Raji (cell line): ENCODE data around the gene DOHH.

Source experiments
- POLR2A ChIP-seq: IDR thresholded peaks from 2 replicates; pipeline ENCODE4 v1.6.1; 2011; ENCODE audit warnings: low read depth, low read length, control low read depth; ENCODE audit not compliant: insufficient read depth

DOHH gene

DNA sequence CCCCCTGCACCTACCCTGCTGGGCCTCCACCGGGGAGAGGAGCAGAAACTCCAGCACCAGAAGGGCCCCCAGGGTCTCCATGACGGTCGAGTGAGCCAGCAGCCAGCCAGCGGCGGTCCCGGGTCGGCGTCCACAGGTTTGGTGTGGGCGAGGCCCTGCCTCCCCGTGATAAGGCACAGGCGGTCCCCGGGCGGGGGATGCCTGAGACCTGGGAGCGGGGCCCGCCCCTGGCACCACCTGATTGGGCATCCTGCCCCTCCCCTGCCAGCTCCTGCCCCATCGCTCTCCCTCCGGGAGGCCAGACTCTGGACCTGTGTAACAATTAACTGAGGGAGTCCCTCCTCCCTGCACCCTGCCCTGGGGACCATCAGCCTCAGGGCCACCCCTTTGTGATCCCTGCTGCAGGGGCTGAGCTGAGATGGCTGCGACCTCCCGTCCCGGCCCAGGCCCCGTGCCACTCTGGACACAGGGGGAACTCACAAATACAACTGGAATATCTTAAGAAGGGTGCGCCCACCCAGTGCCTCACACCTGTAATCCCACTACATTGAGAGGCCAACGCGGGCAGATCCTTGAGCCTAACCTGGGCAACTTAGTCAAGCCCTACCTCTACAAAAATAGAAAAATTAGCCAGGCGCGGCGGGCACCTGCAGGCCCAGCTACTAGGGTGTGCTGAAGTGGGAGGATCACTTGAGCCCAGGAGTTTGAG lies 19.9 kb downstream of the DOHH start, which contains the start of gene SMIM24:
Gene SMIM24, minus strand, starts transcription at position 143 of the 709 bp plus-strand sequence. Its CDS starts 62 bp downstream, at position 81.
- TF ChIP-seq POLR2A = no peak

DNA sequence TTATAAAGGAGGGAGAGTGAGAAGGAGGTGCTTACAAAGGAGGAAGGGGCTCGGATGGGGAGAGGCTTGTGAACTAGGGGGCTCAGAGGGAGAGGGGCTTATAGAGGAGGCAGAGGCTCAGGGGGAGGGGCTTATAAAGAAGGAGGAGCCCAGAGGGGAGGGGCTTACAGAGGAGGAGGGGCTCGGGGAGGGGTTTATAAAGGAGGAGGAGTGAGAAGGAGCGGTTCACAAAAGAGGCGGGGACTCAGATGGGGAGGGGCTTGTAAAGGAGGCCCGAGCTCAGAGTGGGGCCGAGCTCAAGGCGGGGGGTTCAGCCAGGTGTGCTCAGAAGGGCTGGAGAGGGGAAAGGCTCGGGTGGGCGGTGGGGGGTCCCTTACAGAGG lies 20.6 kb downstream of the DOHH start:
- TF ChIP-seq POLR2A = no peak

DNA sequence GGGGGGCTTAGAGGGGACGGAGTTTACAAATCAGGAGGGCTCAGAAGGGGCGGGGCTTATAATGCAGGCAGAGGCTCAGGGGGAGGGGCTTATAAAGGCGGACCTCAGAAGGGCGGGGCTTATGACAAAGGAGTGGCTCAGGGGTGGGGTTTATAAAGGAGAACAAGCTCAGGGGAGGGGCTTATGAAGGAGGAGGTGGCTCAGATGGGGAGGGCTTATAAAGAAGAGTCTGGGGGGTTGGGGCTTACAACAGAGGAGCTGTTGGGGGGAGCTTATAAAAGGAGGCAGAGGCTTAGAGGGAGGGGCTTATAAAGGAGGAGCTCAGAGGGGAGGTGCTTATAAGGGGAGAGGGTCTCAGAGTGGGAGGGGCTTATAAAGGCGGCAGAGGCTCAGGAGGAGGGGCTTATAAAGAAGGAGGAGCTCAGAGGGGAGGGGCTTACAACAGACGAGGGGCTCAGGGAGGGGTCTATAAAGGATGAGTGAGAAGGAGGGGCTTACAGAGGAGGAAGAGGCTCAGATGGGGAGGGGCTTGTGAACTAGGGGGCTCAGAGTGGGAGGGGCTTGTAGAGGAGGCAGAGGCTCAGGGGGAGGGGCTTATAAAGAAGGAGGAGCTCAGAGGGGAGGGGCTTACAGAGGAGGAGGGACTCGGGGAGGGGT lies 21.2 kb downstream of the DOHH start:
- TF ChIP-seq POLR2A = no peak

DNA sequence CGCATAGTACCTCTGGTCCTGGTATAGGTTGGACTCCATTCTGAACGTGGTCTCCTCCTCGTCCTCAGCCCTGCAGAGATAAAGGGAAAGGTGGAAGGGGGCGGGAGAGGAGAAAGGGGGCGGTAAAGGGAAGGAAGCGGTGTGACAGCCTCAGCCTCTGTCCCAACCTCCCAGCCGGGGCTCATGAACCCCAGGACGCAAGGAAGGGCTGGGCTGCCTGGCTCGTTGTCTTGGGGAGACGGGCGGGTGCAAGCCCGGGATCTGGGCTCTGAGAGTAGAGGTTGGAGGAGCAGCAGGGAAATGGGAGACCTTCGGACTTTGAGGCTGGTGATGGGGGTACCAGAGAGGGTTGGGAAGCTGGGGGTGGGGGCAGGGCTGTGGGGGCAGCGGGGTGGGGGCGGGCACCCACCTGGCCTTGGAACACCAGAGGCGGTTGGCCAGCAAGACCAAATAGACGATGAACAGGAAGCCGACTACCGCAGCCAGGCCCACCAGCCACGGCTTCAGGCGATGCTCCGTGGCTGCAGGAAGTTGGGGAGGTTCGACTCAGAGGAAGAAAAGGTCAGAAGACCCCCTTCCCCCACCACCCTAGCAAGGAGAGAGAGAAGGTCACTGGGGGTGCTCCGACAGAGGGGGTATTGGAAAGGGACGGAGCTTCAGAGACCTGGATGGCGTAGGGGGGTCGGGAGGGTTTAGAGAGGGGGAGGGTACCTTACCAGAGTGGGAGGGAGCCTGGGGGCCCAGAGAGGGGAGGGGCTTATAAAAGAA lies 21.9 kb downstream of the DOHH start:
- no peak for TF ChIP-seq POLR2A

DNA sequence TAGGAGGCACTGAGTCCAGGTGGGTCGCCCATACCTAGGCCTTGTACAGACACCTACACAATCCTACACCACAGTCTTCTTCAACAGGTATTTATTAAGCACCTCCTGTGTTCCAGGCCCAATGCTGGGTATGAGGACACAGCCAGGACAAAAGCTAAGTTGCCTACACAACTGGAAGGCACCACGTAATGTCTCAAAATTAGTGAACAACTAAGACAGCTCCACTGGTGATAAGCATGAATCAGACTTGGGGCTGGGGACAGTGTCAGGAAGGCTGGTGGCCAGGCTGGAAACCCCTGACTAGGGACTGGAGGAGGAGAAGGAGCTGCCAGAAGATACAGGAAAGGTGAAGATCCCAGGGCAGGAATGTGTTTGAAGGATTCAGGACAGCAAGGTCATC lies 22.5 kb downstream of the DOHH start:
- no peak for TF ChIP-seq POLR2A

DNA sequence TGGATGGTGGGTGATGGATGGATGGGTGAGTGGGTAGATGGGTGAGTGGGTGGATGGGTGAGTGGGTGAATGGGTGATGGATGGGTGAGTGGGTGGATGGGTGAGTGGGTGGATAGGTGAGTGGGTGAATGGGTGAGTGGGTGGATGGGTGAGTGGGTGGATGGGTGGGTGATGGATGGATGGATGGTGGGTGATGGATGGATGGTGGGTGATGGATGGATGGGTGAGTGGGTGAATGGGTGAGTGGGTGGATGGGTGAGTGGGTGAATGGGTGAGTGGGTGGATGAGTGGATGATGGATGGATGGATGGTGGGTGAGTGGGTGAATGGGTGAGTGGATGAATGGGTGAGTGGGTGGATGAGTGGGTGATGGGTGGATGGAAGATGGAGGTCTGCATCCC lies 23.0 kb downstream of the DOHH start:
- TF ChIP-seq POLR2A = no peak

DNA sequence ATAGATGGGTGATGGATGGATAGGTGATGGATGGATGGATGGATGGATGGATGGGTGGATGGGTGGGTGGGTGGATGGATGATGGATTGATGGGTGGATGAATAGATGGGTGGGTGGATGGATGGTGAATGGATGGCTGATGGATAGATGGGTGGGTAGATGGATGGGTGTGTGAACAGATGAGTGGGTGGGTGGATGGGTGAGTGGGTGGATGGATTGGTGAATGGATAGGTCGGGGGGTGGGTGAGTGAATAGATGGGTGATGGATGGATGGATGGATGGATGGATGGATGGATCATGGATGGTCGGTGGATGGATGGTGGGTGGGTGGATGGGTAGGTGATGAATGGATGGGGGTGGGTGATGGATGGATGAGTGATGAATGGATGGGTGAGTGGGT lies 23.6 kb downstream of the DOHH start:
- no peak for TF ChIP-seq POLR2A

DNA sequence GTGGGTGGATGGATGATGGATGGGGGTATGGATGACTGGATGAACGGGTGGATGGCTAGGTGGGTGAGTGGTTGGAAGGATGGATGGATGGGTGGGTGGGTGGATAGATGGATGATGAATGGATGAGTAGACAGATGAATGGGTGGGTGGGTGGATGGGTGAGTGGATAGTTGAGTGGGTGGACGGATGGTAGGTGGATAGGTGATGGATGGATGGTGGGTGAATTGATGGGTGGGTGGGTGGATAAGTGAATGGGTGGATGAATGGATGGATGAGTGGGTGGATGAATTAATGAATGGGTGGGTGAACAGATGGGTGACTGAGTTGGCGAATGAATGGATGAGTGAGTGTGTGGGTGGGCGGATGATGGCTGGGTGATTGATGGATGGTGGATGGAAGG lies 25.0 kb downstream of the DOHH start:
- no peak for TF ChIP-seq POLR2A

DNA sequence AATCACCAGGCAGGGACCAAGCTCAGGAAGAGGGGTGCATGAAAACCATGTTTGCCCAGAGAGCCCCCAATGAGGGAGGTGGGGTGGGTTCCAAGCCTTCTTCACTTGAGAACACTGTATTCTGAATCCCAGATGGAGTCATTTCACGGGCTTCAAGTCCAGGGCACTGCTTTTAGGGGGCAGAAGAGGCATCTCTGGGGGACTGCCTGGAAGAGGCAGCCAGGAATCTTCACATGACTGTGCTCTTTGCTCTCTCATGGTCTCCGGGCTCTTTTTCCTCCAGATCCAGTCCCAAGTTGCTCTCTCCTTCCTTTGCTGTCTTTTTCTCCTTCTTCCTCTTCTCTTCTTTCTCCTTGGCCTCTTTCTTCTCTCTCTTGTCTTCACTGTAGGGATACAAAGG lies 25.9 kb downstream of the DOHH start:
- TF ChIP-seq POLR2A = no peak

DNA sequence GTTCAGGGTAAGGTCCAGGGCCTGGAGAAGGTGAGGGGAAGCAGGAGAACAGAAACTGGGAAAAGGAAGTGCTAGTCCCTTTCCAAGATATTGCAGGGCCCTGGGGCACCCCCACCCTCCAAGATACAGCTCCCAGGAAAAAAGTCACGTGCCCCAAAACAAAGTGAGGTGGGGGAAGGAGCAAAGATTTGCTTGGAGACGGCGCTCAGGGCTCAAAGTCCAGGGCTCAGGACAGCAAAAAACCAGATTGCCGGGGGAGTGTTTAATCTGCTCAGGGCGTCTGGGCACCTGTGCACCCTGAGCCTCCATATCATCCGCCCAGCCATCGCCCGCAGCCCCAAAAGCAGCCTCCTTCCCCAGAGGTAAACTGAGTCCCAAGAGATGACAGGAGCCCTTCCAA lies 26.5 kb downstream of the DOHH start:
- no peak for TF ChIP-seq POLR2A

DNA sequence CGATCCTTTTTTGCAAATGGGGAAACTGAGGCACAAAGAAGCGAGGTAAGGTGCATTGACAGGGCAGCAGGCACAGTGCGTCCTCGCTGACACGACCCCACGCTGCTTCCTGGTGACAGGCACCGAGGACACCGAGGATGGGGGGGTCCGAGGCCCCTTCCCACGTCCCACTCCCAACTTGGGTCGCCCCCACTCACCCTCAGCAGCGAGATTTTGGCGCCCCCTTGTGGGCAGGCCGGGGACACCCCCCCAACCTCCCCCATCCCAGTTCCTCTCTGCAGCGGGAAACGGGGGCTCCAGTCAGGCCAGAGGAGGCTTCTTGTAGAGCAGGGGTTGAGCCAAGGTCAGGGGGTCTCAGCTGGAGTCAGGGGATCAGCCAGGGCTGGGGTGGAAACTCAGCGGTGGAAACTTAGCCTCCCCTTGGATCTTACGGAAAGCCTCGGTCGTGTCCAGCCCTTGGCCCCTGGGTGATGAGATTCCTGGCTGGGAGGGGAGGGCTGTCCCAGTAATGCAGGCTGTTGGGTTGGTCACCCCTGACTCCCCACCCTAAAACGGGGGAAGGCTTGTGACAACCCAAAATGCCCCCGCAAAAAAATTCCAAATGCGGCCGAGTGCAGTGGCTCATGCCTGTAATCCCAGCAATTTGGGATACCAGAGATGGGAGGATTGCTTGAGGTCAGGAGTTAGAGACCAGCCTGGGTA lies 28.4 kb downstream of the DOHH start:
- TF ChIP-seq POLR2A = no peak

DNA sequence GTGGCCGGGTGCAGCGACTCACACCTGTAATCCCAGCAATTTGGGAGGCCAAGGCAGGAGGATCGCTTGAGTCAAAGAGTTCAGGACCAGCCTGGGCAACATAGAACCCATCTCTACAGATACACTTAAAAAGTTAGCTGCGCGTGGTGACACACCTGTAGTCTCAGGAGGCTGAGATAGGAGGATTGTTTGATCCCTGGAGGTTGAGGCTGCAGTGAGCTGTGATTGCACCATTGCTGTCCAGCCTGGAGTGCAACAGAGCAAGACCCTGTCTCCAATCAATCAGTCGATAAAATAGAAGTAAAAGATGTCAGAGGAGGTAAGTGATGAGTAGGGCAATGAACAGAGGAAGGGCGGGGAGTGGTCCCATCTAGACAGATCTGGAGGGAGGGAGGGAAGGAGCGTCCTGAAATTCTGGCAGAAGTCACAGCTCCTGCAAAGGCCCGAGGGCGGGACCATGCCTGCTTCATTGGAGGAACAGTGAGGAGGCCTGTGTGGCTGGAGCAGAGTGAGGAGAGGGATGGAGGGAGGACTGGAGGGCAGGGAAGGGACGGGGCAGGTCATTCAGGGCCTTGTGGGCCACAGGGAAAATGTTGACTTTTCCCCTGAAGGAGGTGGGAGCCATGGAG lies 29.9 kb downstream of the DOHH start:
- no peak for TF ChIP-seq POLR2A

DNA sequence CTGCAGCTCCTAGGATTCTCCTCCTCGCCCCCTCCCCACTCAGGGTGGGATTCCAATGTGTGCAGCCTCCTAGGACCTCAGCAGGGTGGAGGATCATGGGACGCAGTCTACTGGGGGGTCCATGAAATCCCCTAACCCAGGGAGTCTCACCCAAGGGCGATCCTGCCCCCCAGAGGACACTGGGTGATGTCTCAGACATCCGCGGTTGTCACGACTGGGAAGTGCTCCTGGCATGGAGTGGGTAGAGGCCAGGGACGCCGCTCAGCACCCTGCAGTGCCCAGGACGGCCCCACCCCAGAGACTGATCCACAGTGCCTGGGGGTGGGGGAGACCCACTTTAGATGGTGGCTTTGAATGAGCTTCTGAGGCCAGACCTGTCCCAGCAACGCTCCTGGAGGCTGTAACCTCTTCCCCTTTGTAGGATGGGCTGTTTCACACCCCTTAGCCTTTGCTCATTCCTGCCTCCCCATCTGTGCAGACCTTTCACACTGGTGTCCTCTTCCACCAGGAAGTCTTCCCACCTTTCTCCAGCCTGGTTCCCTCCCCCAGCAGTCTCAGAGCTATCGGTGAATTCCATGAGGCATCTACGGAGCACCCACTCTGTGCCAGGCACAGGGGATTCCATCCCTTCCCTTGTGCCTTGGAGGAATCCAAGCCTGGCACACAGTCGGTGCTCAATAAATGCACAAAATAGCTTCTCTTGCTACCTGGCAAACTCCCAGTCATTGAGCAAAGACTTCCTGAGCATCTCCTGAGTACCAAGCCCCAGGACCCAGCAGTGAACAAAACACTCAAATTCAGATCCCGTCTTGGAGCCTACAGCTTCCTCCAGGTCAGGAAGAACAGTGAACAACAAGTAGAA lies 30.6 kb downstream of the DOHH start:
- no peak for TF ChIP-seq POLR2A

DNA sequence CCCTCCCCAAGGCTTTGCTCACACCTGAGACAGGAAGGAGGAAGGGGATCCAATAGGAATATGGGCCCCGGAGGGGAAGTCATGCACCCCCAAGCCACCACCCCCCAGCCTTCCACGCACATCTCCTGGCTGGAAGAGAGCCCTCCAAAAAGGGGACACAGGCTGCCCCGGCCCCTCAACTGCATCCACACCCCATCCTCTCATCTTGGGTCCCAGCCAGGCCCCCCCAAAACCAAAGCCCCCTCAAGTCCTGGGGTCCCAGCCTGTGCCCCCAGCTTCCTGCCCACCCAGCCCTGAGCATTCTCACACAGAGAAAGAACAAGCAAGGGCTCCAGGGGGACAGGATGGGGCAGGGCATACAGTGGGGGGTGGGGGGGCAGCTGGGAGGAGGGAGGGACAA lies 32.3 kb downstream of the DOHH start:
- TF ChIP-seq POLR2A = no peak
